ENCODE results near the gene FBXO30. TPM values are rescaled to one million over a fixed set of nuclear protein-coding genes. Genes with fewer than 3 reads are reported as not detected.

The FBXO30 gene
- total and polyA plus RNA-seq, 7 experiments from 2014 or later: 1.1 to 5.1 (median 3.1) TPM

DNA sequence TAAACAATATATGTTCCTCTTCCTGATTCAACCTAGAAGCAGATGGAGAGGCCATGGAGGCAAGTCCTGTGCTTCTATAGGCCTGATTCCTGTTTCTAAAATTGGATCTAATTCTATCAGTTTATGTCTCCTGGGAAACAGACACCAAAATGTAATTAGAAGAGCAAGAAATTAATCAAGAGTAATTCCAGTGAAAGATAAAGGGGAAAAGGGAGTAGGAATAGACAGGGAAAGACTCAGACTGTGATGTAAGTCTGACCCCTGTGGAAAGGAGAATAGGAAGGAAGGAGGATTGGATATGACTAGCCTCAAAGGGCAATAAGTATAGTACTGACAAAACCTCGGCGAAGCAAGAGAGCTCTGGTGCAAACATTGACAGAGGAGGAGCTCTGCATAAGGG is 33.9 kb upstream of the FBXO30 start:
- no peaks in the 10 kb centered on the region for H3K4me1 Mint-ChIP-seq
- no peaks in the 10 kb centered on the region for H3K36me3 ChIP-seq (ENCODE audit: control insufficient read depth in 2 of 3, insufficient read depth in 3 of 3, low read length in 3 of 3)
- H3K27me3 Mint-ChIP-seq: no peaks in the 10 kb centered on the region
- H3K27ac Mint-ChIP-seq: no peak overlapping the region
- H3K9me3 Mint-ChIP-seq: no peaks in the 10 kb centered on the region
- no peaks in the 10 kb centered on the region for H3K9me3 ChIP-seq (ENCODE audit: control insufficient read depth in 2 of 3, low read length in 3 of 3)
- ChIA-PET CTCF (no interaction called here), POLR2A (no interaction called here)
- intact Hi-C loops (cut with micrococcal nuclease): no loop called here
- H3K4me3 ChIP-seq (ENCODE audit: low read length): no peak overlapping the region
- H3K4me3 Mint-ChIP-seq: no peak overlapping the region
- DNase-seq (no peak), ATAC-seq (no peak)
- H3K36me3 Mint-ChIP-seq: peaks cover 0 to 34% (median 9%) of the 10 kb centered on the region in 5 donors
- no peaks in the 10 kb centered on the region for H3K27me3 ChIP-seq (ENCODE audit: control insufficient read depth in 2 of 2, insufficient read depth in 2 of 2, low read length in 2 of 2)
- no peak overlapping the region for H3K27ac ChIP-seq (ENCODE audit: low read depth, low read length)
- H3K4me1 ChIP-seq (ENCODE audit: control insufficient read depth in 2 of 2, insufficient read depth in 2 of 2, low read length in 2 of 2): no peaks in the 10 kb centered on the region

DNA sequence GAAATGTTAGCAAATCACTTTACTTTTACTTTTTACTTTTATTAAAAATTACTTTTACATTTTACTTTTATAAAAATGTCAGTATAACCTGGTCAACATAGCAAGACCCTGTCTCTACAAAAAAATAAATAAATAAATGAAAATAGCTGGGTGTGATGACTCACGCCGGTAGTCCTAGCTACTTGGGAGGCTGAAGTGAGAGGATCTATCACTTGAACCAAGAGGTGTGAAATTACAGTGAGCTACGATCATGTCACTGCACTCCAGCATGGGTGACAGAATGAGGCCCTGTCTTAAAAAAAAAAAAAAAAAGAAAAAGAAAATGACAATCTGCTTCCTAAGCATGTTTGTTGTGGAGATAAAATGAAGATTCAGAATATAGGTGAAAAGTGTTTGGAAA is 31.0 kb upstream of the FBXO30 start:
- Histone ChIP-seq H3K27ac (ENCODE audit: low read depth, low read length) (no peak overlapping the region), H3K9me3 (ENCODE audit: control insufficient read depth in 2 of 3, low read length in 3 of 3) (no peaks in the 10 kb centered on the region), H3K4me1 (ENCODE audit: control insufficient read depth in 2 of 2, insufficient read depth in 2 of 2, low read length in 2 of 2) (no peaks in the 10 kb centered on the region), H3K4me3 (ENCODE audit: low read length) (no peak overlapping the region), H3K36me3 (ENCODE audit: control insufficient read depth in 2 of 3, insufficient read depth in 3 of 3, low read length in 3 of 3) (no peaks in the 10 kb centered on the region), H3K27me3 (ENCODE audit: control insufficient read depth in 2 of 2, insufficient read depth in 2 of 2, low read length in 2 of 2) (no peaks in the 10 kb centered on the region)
- H3K27me3 Mint-ChIP-seq: no peaks in the 10 kb centered on the region
- intact Hi-C loops (cut with micrococcal nuclease): no loop called here
- no peak overlapping the region for H3K27ac Mint-ChIP-seq
- CTCF ChIA-PET: interaction anchor here (0.7 kb wide), 1 partner anchor 10 kb away, joined by 3 read pairs; no protein-coding TSS in a partner anchor
- POLR2A ChIA-PET: no interaction called here
- peaks cover 0 to 6% (median 0%) of the 10 kb centered on the region in 7 donors for H3K4me1 Mint-ChIP-seq
- peak; percentile 37 for ATAC-seq
- no peak for DNase-seq
- H3K4me3 Mint-ChIP-seq: no peak overlapping the region
- H3K9me3 Mint-ChIP-seq: no peaks in the 10 kb centered on the region
- peaks cover 0 to 44% (median 10%) of the 10 kb centered on the region in 5 donors for H3K36me3 Mint-ChIP-seq

DNA sequence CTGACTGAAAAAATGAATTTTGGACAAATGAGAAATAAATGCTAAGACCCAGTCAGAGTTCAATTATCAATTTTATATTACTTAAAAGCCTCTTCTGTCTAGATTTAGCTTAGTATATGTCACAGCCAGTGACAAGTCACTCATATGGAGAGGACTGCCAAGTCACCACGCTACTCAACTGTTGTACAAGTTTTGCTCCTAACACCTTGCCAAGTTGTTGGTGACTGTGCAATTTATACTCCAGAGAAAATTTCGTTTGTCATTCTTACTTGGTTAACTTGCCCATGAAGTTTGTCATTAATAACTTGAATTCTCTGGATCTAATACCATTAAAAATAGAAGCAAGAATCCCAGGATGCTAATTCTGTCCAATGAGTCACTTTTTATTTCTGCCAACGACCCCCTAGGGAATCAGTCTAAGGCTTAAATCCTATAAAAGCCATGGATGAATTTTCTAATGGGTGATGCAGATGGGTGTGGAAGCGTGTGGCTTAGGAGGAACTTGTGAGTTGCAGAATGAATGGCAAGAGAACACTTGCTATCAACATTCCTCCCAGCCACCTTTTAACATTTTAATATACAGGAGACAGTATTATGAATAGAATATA is 30.4 kb upstream of the FBXO30 start:
- Mint-ChIP-seq H3K36me3 (peaks cover 0 to 40% (median 10%) of the 10 kb centered on the region in 5 donors), H3K27ac (no peak overlapping the region), H3K4me3 (no peak overlapping the region), H3K27me3 (no peaks in the 10 kb centered on the region), H3K9me3 (no peaks in the 10 kb centered on the region), H3K4me1 (peaks cover 0 to 6% (median 0%) of the 10 kb centered on the region in 7 donors)
- ChIA-PET CTCF (interaction anchor here (0.7 kb wide), 1 partner anchor 10 kb away, joined by 3 read pairs; no protein-coding TSS in a partner anchor), POLR2A (no interaction called here)
- Histone ChIP-seq H3K9me3 (ENCODE audit: control insufficient read depth in 2 of 3, low read length in 3 of 3) (no peaks in the 10 kb centered on the region), H3K4me1 (ENCODE audit: control insufficient read depth in 2 of 2, insufficient read depth in 2 of 2, low read length in 2 of 2) (no peaks in the 10 kb centered on the region), H3K4me3 (ENCODE audit: low read length) (no peak overlapping the region), H3K27me3 (ENCODE audit: control insufficient read depth in 2 of 2, insufficient read depth in 2 of 2, low read length in 2 of 2) (no peaks in the 10 kb centered on the region), H3K36me3 (ENCODE audit: control insufficient read depth in 2 of 3, insufficient read depth in 3 of 3, low read length in 3 of 3) (no peaks in the 10 kb centered on the region), H3K27ac (ENCODE audit: low read depth, low read length) (no peak overlapping the region)
- intact Hi-C loops (cut with micrococcal nuclease): no loop called here
- DNase-seq (no peak), ATAC-seq (no peak)

DNA sequence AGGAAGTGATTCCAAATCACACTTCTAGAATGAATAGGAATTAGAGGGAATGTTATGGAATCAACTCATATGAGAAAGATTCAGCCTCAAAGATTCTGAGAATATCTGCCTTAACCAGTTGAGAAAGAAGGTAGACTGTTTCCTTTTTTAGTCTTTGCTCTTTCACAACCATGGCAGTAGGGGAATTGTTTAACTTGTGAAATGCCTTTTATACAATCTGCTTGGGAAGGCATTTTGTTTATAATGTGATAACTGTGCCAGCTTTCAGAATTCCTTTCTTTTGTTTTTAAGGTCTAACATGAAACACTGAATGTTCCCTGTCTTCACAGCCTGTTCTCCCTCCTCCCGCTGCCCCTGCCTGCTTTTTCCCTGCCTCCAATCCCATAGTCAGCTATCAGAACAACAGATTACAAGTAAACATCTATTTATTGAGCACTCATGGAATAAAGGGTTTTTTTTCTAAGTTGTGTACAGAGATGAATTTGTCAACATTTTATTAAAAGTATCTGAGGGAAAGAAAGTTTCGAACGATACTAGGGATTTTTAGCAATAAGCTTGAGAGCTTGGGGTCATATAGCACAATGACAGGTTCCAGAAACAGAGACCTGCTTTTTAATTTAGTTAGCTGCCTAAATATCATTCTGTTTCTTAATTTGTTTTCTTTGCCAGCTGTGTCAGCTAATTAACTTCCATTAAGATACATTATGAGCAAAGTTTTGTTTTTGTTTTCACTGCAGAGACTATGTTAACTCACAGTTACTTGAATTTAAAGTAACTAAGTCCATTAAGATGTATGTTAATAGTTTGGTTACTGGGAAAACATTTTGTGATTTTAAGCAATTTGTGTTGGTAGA is 28.3 kb upstream of the FBXO30 start:
- Histone ChIP-seq H3K36me3 (ENCODE audit: control insufficient read depth in 2 of 3, insufficient read depth in 3 of 3, low read length in 3 of 3) (no peaks in the 10 kb centered on the region), H3K4me1 (ENCODE audit: control insufficient read depth in 2 of 2, insufficient read depth in 2 of 2, low read length in 2 of 2) (no peaks in the 10 kb centered on the region), H3K4me3 (ENCODE audit: low read length) (no peak overlapping the region), H3K9me3 (ENCODE audit: control insufficient read depth in 2 of 3, low read length in 3 of 3) (no peaks in the 10 kb centered on the region), H3K27me3 (ENCODE audit: control insufficient read depth in 2 of 2, insufficient read depth in 2 of 2, low read length in 2 of 2) (no peaks in the 10 kb centered on the region), H3K27ac (ENCODE audit: low read depth, low read length) (no peak overlapping the region)
- ChIA-PET POLR2A (interaction anchor here (0.7 kb wide), 1 partner anchor 42 kb away, joined by 3 read pairs; no protein-coding TSS in a partner anchor), CTCF (no interaction called here)
- intact Hi-C loops (cut with micrococcal nuclease): no loop called here
- DNase-seq (no peak), ATAC-seq (no peak)
- Mint-ChIP-seq H3K27ac (no peak overlapping the region), H3K27me3 (no peaks in the 10 kb centered on the region), H3K4me3 (no peak overlapping the region), H3K4me1 (peaks cover 0 to 6% (median 0%) of the 10 kb centered on the region in 7 donors), H3K9me3 (no peaks in the 10 kb centered on the region), H3K36me3 (peaks cover 0 to 29% (median 5%) of the 10 kb centered on the region in 5 donors)

DNA sequence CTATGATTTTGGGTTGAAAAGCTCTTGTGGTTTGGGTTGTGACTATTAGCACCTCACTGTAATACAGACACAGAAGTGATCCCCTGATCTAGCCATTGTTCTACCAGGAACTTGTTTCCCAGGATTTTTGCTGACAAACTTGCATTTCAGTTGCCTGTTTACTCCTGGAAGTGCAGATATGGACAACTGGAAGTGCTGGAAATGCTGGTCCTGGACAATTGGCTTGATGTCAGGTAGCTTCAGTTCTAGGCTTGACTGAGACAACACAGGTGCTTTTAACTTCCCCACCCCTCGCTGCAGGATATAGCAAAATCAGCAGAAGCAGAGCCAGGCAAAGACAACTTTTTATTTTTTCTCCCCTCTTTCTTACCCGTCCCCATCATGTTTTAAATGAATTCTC is 27.1 kb upstream of the FBXO30 start:
- ATAC-seq (no peak), DNase-seq (no peak)
- no peaks in the 10 kb centered on the region for H3K9me3 ChIP-seq (ENCODE audit: control insufficient read depth in 2 of 3, low read length in 3 of 3)
- H3K4me3 ChIP-seq (ENCODE audit: low read length): no peak overlapping the region
- Mint-ChIP-seq H3K36me3 (peaks cover 0 to 30% (median 5%) of the 10 kb centered on the region in 5 donors), H3K27ac (no peak overlapping the region), H3K4me3 (no peak overlapping the region), H3K4me1 (peaks cover 0 to 6% (median 0%) of the 10 kb centered on the region in 7 donors), H3K9me3 (peaks cover 0 to 5% (median 0%) of the 10 kb centered on the region in 11 donors), H3K27me3 (no peaks in the 10 kb centered on the region)
- ChIA-PET CTCF (interaction anchor here (0.5 kb wide), 1 partner anchor 17 kb away, joined by 3 read pairs; no protein-coding TSS in a partner anchor), POLR2A (no interaction called here)
- intact Hi-C loops (cut with micrococcal nuclease): no loop called here
- no peaks in the 10 kb centered on the region for H3K27me3 ChIP-seq (ENCODE audit: control insufficient read depth in 2 of 2, insufficient read depth in 2 of 2, low read length in 2 of 2)
- no peak overlapping the region for H3K27ac ChIP-seq (ENCODE audit: low read depth, low read length)
- H3K4me1 ChIP-seq (ENCODE audit: control insufficient read depth in 2 of 2, insufficient read depth in 2 of 2, low read length in 2 of 2): no peaks in the 10 kb centered on the region
- H3K36me3 ChIP-seq (ENCODE audit: control insufficient read depth in 2 of 3, insufficient read depth in 3 of 3, low read length in 3 of 3): no peaks in the 10 kb centered on the region

DNA sequence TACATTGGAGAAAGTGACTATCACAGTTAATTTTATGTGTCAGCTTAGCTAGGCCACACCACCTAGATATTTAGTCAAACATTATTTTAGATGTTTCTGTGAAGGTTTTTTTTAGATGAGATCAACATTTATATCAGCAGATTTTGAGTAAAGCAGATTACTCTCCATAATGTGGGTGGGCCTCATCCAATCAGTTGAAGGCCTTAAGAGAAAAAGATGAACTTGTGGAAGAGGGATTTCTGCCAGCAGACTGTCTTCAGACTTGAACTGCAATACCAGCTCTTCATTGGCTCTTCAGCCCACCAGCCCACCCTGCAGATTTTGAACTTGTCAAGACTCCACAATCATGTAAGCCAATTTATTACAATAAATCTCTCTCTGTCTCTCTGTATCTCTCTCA is 25.1 kb upstream of the FBXO30 start:
- H3K4me1 Mint-ChIP-seq: peaks cover 0 to 8% (median 0%) of the 10 kb centered on the region in 7 donors
- CTCF ChIA-PET: no interaction called here
- POLR2A ChIA-PET: no interaction called here

More for the DNA sequence above, 25.1 kb upstream of the FBXO30 start:
- H3K27ac ChIP-seq (ENCODE audit: low read depth, low read length): no peak overlapping the region
- H3K4me3 ChIP-seq (ENCODE audit: low read length): no peak overlapping the region
- intact Hi-C loops (cut with micrococcal nuclease): no loop called here
- no peak for DNase-seq
- peaks cover 0 to 39% (median 5%) of the 10 kb centered on the region in 5 donors for H3K36me3 Mint-ChIP-seq
- H3K4me3 Mint-ChIP-seq: no peak overlapping the region
- H3K27me3 Mint-ChIP-seq: no peaks in the 10 kb centered on the region
- ATAC-seq: no peak
- no peaks in the 10 kb centered on the region for H3K4me1 ChIP-seq (ENCODE audit: control insufficient read depth in 2 of 2, insufficient read depth in 2 of 2, low read length in 2 of 2)
- H3K9me3 Mint-ChIP-seq: peaks cover 0 to 5% (median 0%) of the 10 kb centered on the region in 11 donors
- no peak overlapping the region for H3K27ac Mint-ChIP-seq
- H3K9me3 ChIP-seq (ENCODE audit: control insufficient read depth in 2 of 3, low read length in 3 of 3): no peaks in the 10 kb centered on the region
- no peaks in the 10 kb centered on the region for H3K27me3 ChIP-seq (ENCODE audit: control insufficient read depth in 2 of 2, insufficient read depth in 2 of 2, low read length in 2 of 2)
- no peaks in the 10 kb centered on the region for H3K36me3 ChIP-seq (ENCODE audit: control insufficient read depth in 2 of 3, insufficient read depth in 3 of 3, low read length in 3 of 3)

All from naive thymus-derived CD4-positive, alpha-beta T cell (primary cell).